ENCODE results near the gene ZNF765. TPM values are rescaled to one million over a fixed set of nuclear protein-coding genes. Genes with fewer than 3 reads are reported as not detected.
"Not testable (repeated sequence)": the region's sequence is repeated elsewhere in the genome, so short reads cannot be mapped to it uniquely, and the experiment has no call there.

The ZNF765 gene
- total RNA-seq, 1 donor from 2014 or later = 3.4 TPM

- ATAC-seq (ENCODE audit: poor library complexity) = no peak
- DNase-seq = no peak
- intact Hi-C loops (cut with DNase I) = no loop called here
Measured at GRCh38 chr19:53409505-53410204, 14.7 kb downstream of the ZNF765 start.

DNA sequence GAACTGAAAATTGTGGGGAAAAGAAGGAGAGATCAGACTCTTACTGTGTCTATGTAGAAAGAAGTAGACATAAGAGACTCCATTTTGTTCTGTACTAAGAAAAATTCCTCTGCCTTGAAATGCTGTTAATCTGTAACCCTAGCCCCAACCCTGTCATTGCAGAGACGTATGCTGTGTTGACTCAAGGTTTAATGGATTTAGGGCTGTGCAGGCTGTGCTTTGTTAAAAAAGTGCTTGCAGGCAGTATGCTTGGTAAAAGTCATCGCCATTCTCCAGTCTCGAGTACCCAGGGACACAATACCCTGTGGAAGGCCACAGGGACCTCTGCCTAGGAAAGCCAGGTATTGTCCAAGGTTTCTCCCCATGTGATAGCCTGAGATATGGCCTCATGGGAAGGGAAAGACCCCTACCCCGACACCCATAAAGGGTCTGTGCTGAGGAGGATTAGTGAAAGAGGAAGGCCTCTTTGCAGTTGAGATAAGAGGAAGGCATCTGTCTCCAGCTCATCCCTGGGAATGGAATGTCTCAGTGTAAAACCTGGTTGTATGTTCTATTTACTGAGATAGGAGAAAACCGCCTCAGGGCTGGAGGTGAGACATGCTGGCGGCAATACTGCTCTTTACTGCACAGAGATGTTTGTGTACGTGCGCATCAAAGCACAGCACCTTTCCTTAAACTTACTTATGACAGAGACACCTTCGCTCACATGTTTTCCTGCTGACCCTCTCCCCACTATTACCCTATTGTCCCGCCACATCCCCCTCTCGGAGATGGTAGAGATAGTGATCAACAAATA is 25.8 kb downstream of the ZNF765 start:
- intact Hi-C loops (cut with DNase I) = loop anchor here (10.0 kb wide), 1 partner anchor 324 kb away; no protein-coding TSS in a partner anchor
- ATAC-seq (ENCODE audit: poor library complexity) = not testable (repeated sequence)

DNA sequence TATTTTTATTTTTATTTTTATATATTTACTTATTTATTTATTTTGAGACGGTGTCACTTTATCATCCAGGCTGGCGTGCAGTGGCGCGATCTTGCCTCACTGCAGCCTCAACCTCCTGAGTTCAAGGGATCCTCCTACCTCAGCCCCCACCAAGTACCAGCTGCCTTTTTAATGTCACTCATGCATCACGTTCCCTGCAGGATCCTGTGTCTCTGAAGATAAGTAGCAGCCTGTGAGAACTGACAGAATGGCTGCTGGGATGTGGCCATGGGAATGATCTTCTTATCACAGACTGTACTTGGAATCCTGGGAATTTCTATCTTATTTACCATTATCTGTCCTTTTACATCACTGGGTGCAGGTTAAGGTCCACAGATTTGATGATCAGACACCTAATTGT is 27.6 kb downstream of the ZNF765 start:
- no peak for DNase-seq
- intact Hi-C loops (cut with DNase I) = loop anchor here (10.0 kb wide), 1 partner anchor 322 kb away; no protein-coding TSS in a partner anchor
- ATAC-seq (ENCODE audit: poor library complexity) = no peak

More for the DNA sequence above, 25.8 kb downstream of the ZNF765 start:
- DNase-seq = not testable (repeated sequence)

DNA sequence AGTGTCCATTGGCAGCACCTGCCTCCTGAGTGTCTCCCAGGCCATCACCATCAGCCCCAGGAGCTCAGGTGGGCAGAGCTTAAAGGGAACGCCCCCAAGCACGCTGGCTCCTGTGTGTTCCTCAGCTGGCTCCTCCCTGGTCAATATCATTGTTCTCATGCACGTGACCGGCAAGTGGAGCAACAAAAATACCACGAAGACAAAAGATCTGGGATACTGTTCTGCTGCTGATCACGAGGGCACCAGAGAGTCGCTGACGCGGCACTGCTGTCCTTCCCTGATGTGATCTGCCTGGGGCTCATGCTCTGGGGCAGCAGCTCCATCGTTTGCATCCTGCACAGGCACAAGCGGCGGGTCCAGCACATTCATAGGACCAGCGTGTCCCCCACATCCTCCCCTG is 28.1 kb downstream of the ZNF765 start:
- ATAC-seq (ENCODE audit: poor library complexity) = peak; percentile 59
- intact Hi-C loops (cut with DNase I) = loop anchor here (10.0 kb wide), 1 partner anchor 322 kb away; no protein-coding TSS in a partner anchor
- DNase-seq = not testable (repeated sequence)

DNA sequence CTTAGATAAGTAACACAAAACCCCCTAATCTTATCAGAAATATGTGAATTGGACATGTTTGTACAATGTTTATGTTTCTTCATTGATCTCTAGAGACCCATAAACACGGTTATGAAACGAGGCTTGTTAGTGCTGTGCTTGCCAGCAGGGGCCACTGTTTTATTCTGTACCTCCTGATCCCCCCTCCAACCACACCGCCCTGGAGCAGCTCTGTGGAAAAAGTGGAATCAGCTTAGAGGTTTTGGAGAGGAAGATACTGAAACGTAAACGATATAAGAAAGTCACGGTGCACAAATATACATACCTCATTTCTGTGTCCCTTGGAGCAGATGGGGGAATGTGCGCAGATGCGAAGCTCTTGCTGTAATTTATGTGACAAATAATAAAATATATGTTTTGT is 28.7 kb downstream of the ZNF765 start:
- DNase-seq = not testable (repeated sequence)
- intact Hi-C loops (cut with DNase I) = loop anchor here (10.0 kb wide), 1 partner anchor 321 kb away; no protein-coding TSS in a partner anchor
- ATAC-seq (ENCODE audit: poor library complexity) = peak; percentile 53

DNA sequence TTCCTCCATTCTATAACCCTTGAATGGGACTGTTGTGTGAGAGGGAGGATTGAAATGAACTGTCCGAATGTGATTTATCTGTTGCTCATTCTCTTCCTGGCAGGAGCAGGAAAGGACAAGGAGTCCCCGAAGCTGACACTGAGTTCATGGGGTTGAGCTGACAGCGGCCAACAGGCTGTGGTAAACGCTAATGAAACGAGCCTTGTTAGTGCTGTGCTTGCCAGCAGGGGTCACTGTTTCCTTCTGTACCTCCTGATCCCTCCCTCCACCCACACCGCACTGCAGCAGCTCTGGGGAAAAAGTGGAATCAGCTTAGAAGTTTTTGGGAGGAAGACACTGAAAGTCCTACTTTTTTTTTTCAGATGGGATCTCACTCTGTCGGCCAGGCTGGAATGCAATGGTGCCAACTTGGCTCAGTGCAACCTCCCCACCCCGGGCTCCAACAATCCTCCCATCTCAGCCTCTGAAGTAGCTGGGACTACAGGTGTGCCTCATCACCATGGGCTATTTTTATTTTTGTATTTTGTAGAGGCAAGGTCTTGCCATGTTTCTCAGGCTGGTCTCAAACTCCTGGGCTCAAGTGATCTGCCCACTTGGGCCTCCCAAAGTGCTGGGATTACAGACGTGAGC is 30.1 kb downstream of the ZNF765 start:
- ATAC-seq (ENCODE audit: poor library complexity) (peak; percentile 97), DNase-seq (peak; percentile 81)
- intact Hi-C loops (cut with DNase I) = loop anchor here (10.0 kb wide), 1 partner anchor 320 kb away; no protein-coding TSS in a partner anchor

DNA sequence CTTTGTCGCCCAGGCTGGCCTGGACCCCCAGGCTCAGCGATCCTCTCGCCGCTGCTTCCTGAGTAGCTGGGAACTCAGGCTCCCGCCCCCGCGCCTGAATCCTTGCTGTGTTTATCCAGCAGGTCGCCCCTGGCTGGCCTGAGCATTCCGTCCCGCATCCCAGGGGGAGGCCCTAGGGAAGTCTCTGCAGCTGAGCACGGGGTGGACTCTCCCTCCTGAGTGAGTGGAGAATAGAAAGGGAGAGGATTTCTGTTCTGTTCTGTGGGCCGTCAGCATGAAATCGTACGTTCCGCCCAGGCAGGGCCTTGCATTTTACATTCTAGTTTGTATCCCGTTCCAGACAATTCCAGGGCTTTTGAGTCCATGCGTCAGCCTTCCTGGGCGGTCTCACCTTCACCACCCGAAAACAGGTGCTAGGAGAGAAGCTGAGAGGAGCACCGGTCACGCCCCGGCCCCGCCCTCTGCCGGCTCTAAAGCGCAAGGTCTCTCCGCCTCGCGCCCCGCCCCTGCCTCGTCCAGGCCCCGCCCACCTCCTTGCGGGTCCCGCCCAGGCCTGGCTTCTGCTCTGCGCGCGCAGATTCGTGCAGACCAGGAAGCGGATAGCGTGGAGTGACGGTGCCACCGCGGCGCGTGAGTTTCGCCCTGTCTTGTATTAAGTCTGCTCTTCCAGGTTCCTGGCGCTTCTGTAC is 36.6 kb downstream of the ZNF765 start, which contains the start of gene ZNF761:
TSS of gene ZNF761 (plus strand) at position 586 of the 689 bp plus-strand sequence. CDS start 15,285 bp downstream, outside the sequence.
- intact Hi-C loops (cut with DNase I) = no loop called here
- DNase-seq = peak; percentile 97
- peak; percentile 100 for ATAC-seq (ENCODE audit: poor library complexity)

GRCh38 chr19:53432088-53432661 is 37.2 kb downstream of the ZNF765 start:
- peak; percentile 42 for ATAC-seq (ENCODE audit: poor library complexity)
- intact Hi-C loops (cut with DNase I) = no loop called here
- peak; percentile 50 for DNase-seq

- ATAC-seq (ENCODE audit: poor library complexity); intact Hi-C loops (cut with DNase I); DNase-seq: not testable (repeated sequence)
Measured at GRCh38 chr19:53443809-53444208, 48.9 kb downstream of the ZNF765 start.

DNA sequence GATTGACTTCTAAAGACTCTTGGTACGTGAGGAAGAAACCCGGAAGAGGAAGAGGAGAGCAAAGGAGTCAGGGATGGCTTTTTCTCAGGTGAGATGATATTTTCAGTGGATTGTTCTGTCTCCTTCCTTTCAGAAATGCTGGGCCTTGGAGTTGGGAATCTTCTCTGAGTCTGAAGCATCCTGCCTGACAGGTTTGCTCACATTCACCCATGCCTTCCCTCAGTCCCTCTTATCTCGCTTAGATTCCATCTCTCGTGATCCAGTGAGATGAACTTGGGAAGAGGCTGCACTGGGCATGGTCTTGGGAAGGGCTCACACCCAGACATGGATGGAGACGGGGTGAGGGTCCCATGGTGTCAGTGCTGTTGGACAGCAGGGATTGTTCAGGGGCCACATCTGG is 52.2 kb downstream of the ZNF765 start:
- DNase-seq; intact Hi-C loops (cut with DNase I); ATAC-seq (ENCODE audit: poor library complexity): not testable (repeated sequence)

GRCh38 chr19:53455828-53456227 is 60.9 kb downstream of the ZNF765 start:
- intact Hi-C loops (cut with DNase I) = no loop called here

GRCh38 chr19:53460131-53460721 is 65.3 kb downstream of the ZNF765 start:
- ATAC-seq (ENCODE audit: poor library complexity); intact Hi-C loops (cut with DNase I): not testable (repeated sequence)

More at GRCh38 chr19:53455828-53456227, 60.9 kb downstream of the ZNF765 start:
- DNase-seq (no peak), ATAC-seq (ENCODE audit: poor library complexity) (no peak)

DNA sequence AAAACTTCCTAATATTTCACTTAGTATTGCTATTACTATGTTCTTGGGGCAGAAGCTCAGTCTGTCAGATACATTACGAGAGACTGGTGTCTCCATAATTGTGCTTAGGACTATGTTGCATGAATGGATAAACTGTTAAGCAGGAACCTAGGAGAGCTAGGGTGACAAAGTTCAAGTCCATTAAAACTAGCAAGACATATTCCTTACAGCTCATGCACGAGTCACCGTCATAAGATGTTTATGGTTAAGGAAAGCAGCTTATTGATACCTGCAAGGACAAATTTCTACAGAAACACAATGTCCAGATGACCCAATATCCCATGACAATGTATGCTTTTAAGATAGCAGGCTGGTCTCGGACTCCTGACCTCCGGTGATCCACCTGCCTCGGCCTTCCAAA is 66.9 kb downstream of the ZNF765 start:
- DNase-seq (no peak), ATAC-seq (ENCODE audit: poor library complexity) (no peak)
- intact Hi-C loops (cut with DNase I) = no loop called here

More at GRCh38 chr19:53460131-53460721, 65.3 kb downstream of the ZNF765 start:
- not testable (repeated sequence) for DNase-seq

DNA sequence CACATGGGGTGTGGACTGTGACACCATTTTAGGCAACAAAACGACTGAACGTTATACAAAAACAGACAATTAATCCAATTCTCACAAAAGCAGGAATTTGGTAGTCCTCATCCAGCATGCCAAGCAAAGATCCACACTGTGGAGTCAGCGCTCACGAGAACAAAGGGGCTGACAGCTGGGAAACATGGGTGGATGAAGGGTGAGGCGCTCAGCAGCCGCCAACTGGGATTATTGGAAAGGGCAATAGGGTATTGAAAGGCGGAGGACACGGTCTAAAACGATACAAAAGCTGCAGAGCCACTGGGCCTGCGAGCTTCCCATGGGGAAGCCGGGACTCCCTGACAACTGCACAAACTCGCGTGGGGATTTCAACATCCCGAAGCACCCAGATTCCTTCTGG is 67.9 kb downstream of the ZNF765 start:
- DNase-seq (no peak), ATAC-seq (ENCODE audit: poor library complexity) (no peak)
- intact Hi-C loops (cut with DNase I) = no loop called here

GRCh38 chr19:53463263-53463662 is 68.3 kb downstream of the ZNF765 start:
- DNase-seq (peak; percentile 51), ATAC-seq (ENCODE audit: poor library complexity) (no peak)
- intact Hi-C loops (cut with DNase I) = no loop called here

- DNase-seq (peak; percentile 47), ATAC-seq (ENCODE audit: poor library complexity) (peak; percentile 16)
- intact Hi-C loops (cut with DNase I) = no loop called here
Measured at GRCh38 chr19:53466726-53467484, 72.0 kb downstream of the ZNF765 start.
